Renal pelvis (tissue), 4 donors: ENCODE data around the gene KRT9. TPM values are rescaled to one million over a fixed set of nuclear protein-coding genes. Genes with fewer than 3 reads are reported as not detected.
"Not testable (repeated sequence)": the region's sequence is repeated elsewhere in the genome, so short reads cannot be mapped to it uniquely, and the experiment has no call there.

Source experiments
- DNase-seq: peaks from one replicate; pipeline ENCODE4 v3.0.0-alpha.2; 2013
- polyA plus RNA-seq, 3 donors: library from polyadenylated mRNA; unstranded; fragments of 120-200 nt; gene quantifications; one replicate each; pipeline ENCODE4 v1.2.1, GENCODE V29; 2013; ENCODE audit not compliant: insufficient read length in 3 of 3

Gene KRT9
- polyA plus RNA-seq, 3 donors: not detected

DNA sequence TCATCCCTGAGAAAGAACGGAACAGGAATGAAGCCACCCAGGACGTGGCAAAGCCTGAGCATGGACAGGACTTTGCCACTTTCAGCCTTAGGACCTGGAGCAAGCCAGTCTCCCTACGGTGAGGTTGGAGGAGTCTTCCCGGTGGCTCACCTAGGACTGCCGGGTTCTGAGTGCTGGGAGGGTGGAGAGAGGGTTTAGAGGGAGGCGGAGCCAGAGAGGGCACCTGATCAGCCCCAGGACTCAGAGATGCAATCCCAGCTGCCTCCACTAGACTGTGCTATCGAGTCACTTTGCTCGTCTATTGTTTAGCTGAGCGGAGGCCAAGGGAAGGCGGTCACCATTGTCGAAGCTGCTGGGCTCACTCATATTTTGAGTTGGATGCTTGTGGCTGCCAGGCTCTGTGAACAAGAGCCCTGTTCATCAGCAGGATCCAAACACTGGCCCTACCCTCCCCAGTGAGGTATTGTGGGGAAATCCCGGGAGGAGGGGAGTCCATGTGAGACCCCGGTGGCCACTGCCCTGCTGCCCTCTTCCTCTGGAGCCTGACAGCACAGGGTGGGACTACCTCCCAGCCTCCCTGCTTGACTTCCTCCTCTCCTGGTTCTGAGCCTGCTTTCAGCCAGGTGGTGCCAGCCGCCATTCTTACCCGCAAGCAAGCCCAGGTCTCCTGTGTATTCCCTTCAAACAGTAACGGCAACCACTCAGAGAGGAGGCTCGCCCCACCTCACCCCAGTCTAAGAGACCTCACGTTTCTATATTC is 7.8 kb upstream of the KRT9 start:
- peak; percentile 89 for DNase-seq

DNA sequence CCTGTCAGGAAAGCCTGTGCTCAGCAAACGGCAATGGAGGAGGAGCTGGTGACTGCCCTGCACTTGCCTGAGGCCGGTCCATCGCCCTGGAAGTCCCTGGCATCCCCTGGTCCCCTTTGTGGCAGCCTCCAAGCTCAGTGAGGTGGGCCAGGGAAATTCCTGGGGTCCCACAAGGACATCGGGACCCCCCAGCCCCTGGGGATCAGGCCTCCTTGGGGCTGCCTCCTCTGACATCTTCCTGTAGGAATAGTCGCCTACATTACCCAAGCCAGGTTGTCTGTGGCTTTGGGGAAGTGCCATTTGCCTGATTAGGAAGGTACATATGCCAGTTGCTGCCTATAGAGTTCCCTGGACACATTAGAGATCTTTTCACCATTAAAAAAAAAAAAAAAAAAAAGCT is 7.1 kb upstream of the KRT9 start:
- no peak for DNase-seq

DNA sequence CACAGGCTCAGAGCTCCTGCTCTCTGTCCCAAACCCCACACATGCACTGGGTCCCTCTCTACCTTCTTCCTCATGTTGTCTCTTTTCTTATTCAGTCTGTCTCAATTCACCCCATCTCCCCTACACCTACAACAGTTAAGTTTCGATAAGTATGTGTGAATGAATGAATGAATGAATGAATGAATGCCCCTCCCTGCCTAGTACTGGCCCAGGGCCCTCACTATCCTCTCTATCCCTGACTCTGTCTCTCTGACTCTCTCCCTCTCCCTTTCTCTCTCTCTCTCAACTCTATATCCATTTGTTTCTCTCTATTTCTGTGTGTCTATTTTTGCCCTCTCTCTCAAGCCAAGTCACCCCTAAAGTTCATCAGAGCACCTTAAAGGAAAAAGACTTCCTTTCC is 6.7 kb upstream of the KRT9 start:
- DNase-seq: no peak

DNA sequence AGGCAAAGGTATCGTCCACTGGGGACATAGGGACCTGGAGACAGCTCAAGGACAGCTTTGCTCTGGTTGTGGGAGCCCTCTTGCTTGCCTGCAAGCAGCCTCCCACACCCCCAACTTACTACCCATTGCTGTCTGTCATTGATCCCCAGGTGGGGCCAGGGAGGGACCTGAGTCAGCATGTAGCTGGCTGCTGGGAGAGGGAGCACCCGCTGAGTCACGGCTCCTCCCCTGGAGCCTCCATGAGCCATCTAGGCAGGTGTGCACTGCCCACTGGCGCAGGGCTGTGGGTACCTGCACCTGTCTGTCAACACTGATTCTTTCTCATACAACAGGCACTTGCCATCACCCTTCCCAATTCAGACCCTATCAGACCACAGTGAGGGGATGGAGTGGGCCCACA is 4.9 kb upstream of the KRT9 start:
- DNase-seq: not testable (repeated sequence)

DNA sequence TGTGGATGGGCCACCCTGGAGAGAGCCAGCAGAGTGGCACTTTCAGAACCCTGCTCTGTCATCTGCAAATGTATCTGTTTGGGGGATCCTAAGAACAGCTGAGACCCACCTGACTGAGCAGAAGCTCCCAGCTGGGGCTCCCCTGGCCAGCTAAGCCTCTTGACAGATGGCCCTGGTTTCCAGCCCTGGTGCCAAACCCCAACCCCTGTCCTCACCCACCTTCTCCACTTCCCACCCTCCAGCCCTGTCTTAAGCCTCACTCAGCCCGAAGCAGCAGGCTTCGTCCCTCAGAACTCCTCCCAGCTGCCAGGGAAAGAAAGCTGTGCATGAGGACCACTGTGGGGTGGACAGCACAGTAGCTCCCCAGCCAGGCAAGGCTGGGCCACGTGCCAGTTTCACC is 3.5 kb upstream of the KRT9 start:
- DNase-seq: no peak

DNA sequence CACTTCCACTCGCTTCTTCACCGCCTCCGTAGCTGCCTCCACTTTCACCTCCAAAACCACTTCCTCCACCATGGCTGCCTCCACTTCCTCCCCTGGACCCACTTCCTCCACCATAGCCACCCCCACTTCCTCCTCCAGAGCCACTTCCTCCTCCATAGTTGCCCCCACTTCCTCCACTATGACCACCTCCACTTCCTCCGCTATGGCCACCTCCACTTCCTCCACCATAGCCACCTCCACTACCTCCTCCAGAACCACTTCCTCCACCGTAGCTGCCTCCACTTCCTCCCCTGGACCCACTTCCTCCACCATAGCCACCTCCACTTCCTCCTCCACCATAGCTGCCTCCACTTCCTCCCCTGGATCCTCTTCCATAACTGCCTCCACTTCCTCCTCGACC is 4.5 kb downstream of the KRT9 start:
- DNase-seq: no peak

DNA sequence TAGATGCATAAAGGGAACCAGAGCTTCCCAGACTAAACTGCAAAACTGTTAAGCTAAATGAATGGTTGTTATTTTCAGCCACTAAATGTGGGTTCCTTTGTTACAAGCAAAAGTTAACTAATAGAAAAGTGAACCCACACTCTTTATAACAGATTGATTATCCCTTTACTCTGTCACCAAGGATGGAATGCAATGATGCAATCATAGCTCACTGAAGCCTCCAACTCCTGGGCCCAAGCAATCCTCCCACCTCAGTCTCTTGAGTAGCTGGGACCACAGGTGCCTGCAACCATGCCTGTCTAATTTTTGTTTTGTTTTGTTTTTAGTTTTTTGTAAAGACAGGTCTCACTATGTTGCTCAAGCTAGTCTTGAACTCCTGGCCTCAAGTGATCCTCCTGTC is 6.5 kb downstream of the KRT9 start:
- no peak for DNase-seq

DNA sequence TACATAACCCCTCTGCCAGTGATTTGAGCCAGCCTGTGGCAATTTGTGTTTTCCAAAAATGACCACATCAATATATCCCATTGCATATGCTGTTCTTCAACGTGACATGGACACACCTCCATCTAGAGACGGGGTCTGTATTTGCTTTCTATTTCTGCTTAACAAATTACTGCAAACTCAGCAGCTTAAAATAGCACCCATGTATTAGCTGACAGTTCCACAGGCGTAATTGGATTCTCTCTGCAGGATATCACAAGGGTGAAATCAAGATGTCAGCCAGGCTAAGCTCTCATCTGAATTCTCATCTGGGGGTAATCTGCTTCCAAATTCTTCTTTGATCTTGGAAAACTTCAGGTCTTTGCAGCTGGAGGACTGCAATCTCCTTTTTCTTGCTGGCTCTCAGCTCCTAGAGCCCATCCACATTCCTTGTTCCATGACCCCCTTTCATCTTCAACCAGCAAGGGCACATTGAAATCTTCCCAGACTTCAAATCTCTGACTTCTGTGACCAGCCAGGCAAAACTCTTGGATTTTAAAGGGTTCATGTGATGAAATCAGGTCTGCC is 8.2 kb downstream of the KRT9 start:
- DNase-seq: no peak

DNA sequence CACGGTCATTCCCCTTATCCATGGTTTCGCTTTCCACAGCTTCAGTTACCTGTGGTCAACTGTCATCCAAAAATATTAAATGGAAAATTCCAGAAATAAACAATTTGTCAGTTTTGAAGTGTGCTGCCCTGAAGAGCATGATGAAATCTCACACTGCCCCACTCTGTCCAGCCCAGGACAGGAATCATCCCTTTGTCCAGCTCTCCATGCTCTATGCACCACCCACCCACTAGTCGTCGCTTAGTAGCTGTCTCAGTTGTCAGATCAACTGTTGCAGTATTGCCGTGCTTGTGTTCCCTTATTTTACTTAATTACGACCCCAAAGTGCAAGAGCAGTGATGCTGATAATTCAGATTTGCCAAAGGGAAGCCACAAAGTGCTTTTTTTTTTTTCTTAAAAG is 10.3 kb downstream of the KRT9 start:
- no peak for DNase-seq

DNA sequence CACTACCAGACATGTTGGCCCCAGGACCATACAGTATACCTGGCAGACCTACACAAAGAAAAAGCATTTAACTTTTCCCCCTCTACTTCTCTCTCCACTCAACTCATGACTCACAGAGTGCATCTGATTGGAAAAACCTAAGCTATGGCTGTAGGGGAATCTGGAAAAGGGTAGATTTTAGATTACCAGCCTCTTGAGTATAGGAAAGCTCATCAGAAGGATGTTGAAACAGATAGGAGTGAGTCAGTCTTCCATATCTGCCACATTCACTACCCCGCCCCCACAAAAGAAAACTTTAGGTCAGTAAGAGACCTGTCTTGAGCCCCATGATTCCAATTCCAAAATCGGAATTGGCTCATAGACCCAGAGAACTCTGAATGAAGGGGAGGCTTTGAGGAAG is 12.3 kb downstream of the KRT9 start:
- no peak for DNase-seq

DNA sequence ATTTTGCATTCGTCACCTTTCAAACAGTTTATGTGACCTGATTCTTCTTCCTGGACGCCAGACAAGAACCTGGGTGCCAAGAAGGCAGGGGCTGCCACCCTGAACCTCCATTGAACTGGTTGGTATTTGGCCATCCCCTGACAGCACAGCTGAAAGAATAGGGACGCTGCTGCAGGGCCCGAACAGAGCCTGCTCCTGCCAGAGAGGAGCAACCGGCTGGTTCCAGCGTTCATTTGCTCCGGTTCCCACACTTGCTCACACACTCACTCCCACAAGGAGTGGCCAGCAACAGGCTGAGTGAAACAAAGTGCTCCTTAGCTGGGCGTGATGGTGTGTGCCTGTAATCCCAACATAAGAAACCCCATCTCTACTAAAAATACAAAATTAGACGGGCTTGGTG is 14.9 kb downstream of the KRT9 start:
- no peak for DNase-seq

DNA sequence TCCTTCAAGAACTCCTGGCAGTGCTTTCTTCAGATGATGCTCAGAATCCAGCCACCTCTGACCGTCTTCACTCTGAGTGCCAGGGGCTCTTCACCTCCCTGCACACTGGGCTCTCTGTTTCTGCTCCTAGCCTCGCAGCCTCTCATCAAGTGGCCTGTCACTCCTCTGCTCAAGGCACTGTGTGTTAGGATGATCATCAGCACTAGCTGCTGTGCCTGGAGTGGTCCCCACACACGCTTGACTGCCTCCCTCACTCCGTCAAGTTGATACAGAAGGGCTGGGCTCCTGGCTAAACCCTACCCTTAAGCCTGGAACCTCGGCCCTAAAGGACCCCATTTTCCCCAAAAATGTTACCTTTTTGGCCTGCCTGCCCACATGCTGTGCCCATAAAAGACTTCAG is 15.6 kb downstream of the KRT9 start:
- no peak for DNase-seq

DNA sequence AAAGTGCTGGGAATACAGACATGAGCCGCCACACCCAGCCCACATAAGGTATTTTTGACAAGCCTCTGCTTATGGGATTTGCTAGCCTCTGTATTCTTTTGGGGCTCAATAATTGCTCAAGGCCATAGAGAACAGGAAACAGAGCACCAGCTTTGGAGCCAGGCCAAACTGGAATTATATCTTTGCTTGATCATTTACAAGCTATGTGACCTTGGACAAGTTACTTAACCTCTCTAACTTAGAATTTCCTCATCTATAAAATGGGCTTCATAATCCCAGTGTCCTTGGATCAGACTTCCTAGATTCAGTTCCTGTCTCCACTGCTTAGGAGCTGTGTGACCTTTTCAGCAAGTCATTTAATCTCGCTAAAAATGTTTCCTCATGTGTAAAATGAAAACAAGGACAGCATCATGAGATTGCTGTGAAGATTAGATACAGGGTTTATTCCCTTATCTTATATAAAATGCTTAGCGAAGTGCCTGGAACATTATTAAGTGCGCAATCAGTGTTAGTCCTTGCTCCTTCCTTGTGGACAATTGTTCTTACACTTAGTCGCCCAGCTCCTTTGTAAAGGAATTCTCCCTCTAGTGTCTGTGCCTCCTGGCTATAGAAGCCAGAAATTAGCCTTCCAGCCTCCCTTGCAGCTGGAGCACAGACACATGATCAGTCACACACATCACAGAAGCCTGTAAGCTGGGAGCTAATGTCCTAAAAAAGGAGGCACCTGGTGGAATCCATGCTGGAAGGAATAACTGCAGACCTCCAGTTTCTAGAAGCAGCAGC is 16.6 kb downstream of the KRT9 start:
- no peak for DNase-seq

DNA sequence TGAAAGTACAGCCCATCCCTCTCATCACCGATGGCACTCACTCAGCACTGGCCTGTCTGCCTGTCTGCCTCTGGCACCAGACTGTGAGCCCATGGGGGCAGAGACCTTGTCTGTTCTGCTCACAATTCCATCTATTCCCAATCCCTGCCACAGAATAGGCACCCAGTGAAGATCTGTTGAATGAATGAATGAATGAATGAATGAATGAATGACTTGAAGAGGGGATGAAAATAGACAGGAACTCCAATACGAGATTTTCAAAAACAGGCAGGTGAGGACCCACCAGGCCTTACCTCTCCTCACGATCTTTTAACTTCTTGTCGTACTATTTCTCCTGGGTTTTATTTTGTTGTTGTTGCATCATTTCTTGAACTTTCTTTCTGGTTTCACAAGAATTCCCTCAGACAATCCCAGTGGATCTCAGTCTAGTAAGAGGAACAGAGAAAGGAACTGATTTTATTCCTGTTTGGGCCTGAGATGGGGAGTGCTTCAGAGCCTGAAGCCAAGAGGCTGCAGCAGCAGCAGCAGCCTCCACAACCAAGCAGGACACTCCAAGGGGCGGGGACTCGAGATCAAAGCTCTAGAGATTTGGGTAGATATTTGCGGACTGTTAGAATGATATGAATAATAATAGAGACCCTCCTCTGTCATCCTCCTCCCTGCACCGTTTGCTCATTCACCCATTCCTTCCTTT is 17.7 kb downstream of the KRT9 start:
- DNase-seq: no peak

DNA sequence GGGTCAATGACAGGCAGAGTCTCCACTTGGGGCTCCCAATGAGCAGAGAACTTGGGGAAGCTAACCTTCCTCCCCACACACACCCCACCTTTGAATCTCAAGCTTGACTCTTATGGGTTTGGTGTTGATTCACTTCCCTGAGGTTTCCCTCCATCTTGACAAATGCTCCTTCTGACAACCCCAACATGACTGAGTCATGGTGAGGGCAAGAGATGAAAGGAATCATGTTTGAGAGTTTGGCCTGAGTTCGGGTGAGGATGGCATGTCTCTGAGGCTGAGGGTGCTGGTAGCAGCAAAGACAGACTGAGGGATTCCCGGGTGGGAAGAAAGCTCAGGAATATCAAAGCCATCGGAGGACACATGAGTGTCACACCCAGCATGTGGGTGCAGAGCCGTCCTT is 18.7 kb downstream of the KRT9 start:
- no peak for DNase-seq

DNA sequence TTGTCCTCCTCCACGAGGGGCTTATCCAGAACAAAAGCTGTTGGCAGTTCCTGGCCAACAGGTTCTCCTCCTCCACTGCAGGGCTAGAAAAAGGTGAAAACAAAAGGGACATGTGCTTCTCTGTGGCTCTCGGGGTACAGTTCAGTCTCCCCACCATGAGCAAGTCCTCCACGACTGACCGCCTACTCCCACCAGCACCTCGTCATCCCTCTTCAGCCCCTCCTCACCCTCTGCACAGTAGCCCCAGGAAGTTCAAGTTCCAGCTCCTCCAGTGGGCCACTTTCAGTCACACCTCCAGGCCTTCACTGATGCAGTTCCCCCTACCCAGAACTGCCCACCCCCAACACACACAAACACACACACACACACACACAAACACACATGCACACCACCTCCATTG is 19.4 kb downstream of the KRT9 start:
- no peak for DNase-seq

DNA sequence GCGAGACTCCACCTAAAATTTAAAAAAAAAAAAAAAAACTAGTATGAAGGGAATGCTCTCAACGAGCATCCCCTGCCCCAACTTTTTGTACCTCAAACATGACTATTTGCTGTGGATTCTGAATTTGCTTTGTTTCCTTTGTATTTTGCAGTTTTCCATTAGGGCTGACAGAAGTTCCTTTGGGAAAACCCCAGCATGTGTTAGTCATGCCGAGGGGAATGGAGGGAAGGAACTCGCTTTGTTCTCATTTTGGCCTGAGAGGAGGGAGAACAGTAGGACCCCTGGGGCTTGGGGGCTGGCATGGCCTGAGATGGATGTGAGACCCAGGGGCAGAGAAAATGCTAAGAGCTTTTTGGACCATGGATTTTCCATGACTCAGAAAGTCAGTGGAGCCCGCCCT is 20.5 kb downstream of the KRT9 start:
- DNase-seq: no peak

DNA sequence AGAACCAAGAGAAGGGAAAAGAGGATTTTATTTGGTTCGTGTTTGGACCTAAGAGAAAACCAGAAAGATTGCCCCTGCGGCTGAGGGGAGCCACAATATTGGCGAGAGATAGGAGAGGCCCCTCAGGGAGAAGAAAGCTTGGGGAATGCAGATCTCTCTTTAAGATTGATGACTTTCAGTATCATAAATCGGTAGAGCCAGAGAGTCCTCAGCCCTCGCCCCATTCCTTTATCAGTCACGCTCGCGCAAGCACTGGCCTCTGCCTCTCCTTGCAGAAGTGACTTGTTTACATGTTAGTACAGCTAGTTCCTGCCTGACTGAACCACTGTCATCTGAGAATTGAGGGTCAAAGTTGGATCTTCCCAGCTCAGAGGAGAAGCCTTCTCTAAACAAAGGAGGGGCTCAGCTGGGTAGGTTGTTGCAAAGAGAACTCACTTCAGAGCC is 22.2 kb downstream of the KRT9 start:
- peak; percentile 54 for DNase-seq

DNA sequence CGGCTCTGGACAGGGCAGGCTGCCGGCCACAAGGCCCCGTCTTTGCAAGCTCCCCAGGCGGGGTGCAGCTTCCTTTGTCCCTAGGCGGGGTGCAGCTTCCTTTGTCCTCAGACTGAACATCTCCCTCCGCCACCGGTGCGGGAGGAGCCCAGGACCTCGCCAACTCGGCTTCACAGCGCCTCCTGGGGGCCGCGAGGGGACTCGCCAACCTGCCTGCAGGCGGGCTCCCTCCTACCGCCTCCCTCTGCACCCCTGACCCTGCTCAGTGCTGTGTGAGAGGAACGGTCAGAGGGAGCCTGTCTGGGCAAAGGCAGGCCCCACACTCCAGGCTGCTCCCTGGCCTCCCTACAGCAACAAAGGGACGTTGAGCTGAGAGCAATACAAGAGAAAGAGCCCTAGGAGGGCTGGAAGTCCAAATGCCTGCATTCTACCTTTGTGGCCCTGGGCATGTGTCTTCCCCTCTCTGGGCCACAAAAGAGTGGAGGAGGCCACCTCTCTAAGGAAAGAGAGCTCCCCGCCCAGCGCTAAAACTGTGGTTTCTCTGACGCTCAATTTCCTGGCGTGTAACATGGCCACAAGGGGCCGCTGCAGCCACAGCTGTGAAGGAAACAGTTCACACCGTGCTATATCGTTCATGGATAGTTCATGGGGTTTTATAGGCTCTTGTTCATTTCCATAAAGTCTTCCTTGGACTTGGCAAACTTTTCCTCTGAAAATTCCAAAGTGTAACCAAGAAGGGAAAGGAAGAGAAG is 22.8 kb downstream of the KRT9 start:
- peak; percentile 87 for DNase-seq

DNA sequence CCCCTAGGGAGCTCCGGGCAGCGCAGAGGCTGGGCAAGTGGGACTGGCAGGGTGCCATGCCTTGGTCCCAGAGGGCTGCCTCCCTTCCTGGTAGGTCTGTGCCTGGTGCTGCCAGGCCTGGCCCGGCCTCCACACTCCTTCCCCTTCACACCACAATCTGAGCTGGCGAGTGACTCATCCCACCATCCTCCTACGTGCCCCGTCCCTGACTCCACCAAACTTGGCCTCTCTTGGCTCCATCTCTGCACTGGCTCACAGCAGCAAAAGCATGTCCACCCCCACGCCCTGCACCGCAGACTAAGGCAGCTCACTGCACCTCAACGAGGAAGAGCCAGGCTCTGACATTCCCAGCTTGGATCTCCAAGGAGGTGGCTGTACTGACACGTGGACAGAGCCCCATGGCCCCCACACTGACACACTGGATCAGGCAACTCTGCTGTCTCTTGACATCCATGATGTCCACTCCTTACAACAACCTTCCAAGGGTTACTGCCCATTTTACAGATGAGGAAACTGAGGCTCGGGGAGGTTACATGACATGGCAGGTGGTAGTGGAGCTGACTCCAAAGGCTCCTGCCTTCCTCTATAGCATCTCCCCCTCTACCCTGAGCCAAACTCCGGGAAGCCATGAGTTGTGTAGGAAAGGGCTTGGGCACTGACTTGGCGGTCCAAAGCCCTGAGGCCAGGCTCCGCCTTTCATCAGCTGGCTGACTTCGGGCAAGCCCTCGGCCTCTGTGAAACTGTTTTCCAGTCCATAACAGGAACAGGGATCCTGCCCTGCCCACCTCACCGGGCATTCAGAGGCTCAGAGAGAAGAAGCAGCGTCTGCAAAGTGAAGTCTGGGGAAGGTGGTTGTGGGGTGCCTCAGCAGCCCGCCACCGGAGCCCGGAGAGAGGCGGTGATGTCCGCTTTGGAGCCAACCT is 23.7 kb downstream of the KRT9 start:
- no peak for DNase-seq

DNA sequence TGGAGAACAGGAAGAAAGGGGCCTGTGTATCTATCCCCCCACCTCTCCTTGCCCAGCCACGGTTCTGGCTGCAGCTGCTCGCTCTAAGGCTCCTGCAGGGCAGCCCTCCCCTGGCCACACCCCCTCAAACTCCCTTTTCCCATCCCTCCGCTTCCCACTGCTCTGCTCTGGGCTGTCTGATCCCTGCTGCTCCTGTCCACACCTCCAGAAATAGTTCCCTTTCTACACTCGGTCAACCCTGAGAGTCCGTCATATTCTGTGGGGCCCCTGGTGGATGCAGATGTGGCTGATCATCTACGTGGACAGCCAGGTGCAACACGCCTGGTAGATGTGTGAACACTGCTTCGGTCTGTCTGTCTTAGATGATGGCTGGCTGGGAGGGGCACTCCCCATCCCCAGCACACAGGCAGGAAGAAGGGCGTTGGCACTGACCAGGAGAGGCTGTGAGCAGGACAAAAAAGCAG is 24.4 kb downstream of the KRT9 start:
- no peak for DNase-seq
